ENCODE results near the gene TRHDE.

DNA sequence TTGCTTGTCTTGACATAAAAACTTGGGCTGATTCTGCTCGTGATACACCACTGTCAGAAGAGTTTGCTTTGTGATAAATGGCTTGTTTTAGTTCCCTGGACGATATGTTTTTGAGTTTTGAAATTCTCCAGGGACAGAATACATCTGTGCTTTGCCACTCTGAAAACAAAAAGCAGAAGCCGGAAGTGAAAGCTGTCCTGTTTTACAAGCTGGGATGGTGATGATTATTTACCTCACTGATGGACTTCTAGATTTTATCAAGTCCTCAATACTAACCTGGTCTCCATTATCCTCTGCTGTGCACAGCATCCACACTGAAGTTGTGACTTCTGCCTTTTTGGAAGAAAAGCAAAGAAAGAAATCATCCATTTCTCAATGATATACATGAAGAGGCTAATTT lies 251.6 kb downstream of the TRHDE start:
- no peak for TF ChIP-seq POLR2A (IDR thresholded peaks at IDR 0.05)
- TF ChIP-seq, protein P1, sequence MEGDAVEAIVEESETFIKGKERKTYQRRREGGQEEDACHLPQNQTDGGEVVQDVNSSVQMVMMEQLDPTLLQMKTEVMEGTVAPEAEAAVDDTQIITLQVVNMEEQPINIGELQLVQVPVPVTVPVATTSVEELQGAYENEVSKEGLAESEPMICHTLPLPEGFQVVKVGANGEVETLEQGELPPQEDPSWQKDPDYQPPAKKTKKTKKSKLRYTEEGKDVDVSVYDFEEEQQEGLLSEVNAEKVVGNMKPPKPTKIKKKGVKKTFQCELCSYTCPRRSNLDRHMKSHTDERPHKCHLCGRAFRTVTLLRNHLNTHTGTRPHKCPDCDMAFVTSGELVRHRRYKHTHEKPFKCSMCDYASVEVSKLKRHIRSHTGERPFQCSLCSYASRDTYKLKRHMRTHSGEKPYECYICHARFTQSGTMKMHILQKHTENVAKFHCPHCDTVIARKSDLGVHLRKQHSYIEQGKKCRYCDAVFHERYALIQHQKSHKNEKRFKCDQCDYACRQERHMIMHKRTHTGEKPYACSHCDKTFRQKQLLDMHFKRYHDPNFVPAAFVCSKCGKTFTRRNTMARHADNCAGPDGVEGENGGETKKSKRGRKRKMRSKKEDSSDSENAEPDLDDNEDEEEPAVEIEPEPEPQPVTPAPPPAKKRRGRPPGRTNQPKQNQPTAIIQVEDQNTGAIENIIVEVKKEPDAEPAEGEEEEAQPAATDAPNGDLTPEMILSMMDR (IDR thresholded peaks at IDR 0.05) = no peak
- TF ChIP-seq POLR2AphosphoS5 (IDR thresholded peaks at IDR 0.05) = no peak

Data from breast epithelium (tissue), 3 donors.